Neutrophil (primary cell): ENCODE results near the gene SLC25A29.
"Not testable (repeated sequence)": the region's sequence is repeated elsewhere in the genome, so short reads cannot be mapped to it uniquely, and the experiment has no call there.

Source experiments
- H3K27ac ChIP-seq: fragments of 200-600 bp; sonication (generic); 2 replicates; pipeline ENCODE4 v1.5.1; 2016; ENCODE audit warnings: mild to moderate bottlenecking, moderate library complexity
- H3K27me3 ChIP-seq: fragments of 200-600 bp; sonication (generic); 2 replicates; pipeline ENCODE4 v1.6.0; 2016; ENCODE audit warnings: mild to moderate bottlenecking
- H3K36me3 ChIP-seq: fragments of 200-600 bp; sonication (generic); 2 replicates; pipeline ENCODE4 v1.5.1; 2017
- H3K4me1 ChIP-seq, 2 experiments: fragments of 200-600 bp in 1 of 2; sonication (generic) in 1 of 2; 1 replicate in 1 of 2; 2 replicates in 1 of 2; pipeline versions ENCODE4 v1.5.1 to v1.6.1; 2013 to 2016; ENCODE audit warnings: low read depth in 1 of 2, low read length in 1 of 2, mild to moderate bottlenecking in 1 of 2, moderate library complexity in 1 of 2; ENCODE audit not compliant: control insufficient read depth in 1 of 2, insufficient read depth in 1 of 2
- H3K4me3 ChIP-seq, 2 experiments: fragments of 200-600 bp in 1 of 2; sonication (generic) in 1 of 2; 1 replicate in 1 of 2; 2 replicates in 1 of 2; pipeline ENCODE4 v1.5.1; 2013 to 2016; ENCODE audit warnings: low read depth in 1 of 2, low read length in 1 of 2, mild to moderate bottlenecking in 1 of 2, moderate library complexity in 1 of 2
- H3K9me3 ChIP-seq: fragments of 200-600 bp; sonication (generic); 2 replicates; pipeline ENCODE4 v1.5.1; 2016
- CTCF ChIP-seq: fragments of 200-600 bp; sonication (generic); IDR thresholded peaks from 2 replicates; pipeline ENCODE4 v1.5.1; 2016; ENCODE audit warnings: antibody characterized with exemption

The SLC25A29 gene

GRCh38 chr14:100292301-100292775 is 13.9 kb downstream of the SLC25A29 start:
- Histone ChIP-seq H3K27ac (no peak overlapping the region), H3K4me1 (peaks cover 17 to 18% of the 10 kb centered on the region in 2 experiments), H3K36me3 (peaks cover 26% of the 10 kb centered on the region), H3K27me3 (no peaks in the 10 kb centered on the region), H3K4me3 (no peak overlapping the region), H3K9me3 (no peaks in the 10 kb centered on the region)
- TF ChIP-seq CTCF = no peak

GRCh38 chr14:100291305-100292075 is 14.8 kb downstream of the SLC25A29 start:
- Histone ChIP-seq H3K9me3 (no peaks in the 10 kb centered on the region), H3K36me3 (peaks cover 26% of the 10 kb centered on the region), H3K4me1 (peaks cover 8 to 10% of the 10 kb centered on the region in 2 experiments), H3K4me3 (no peak overlapping the region), H3K27ac (no peak overlapping the region), H3K27me3 (no peaks in the 10 kb centered on the region)
- no peak for TF ChIP-seq CTCF

- Histone ChIP-seq H3K36me3 (peaks cover 26% of the 10 kb centered on the region), H3K9me3 (no peaks in the 10 kb centered on the region), H3K4me3 (no peak overlapping the region), H3K27me3 (no peaks in the 10 kb centered on the region), H3K4me1 (peaks cover 5 to 7% of the 10 kb centered on the region in 2 experiments), H3K27ac (no peak overlapping the region)
- no peak for TF ChIP-seq CTCF
Observed at GRCh38 chr14:100290607-100291304, 15.5 kb downstream of the SLC25A29 start.

- Histone ChIP-seq H3K36me3 (peaks cover 26% of the 10 kb centered on the region), H3K4me1 (peaks cover 6 to 7% of the 10 kb centered on the region in 2 experiments), H3K4me3 (no peak overlapping the region), H3K27me3 (no peaks in the 10 kb centered on the region), H3K9me3 (no peaks in the 10 kb centered on the region), H3K27ac (no peak overlapping the region)
- TF ChIP-seq CTCF = no peak
Observed at GRCh38 chr14:100289916-100290606, 16.2 kb downstream of the SLC25A29 start.

GRCh38 chr14:100288382-100289185 is 17.7 kb downstream of the SLC25A29 start:
- no peaks in the 10 kb centered on the region for H3K9me3 ChIP-seq
- no peak overlapping the region for H3K4me3 ChIP-seq
- peaks cover 26% of the 10 kb centered on the region for H3K36me3 ChIP-seq
- TF ChIP-seq CTCF = no peak
- H3K27me3 ChIP-seq = no peaks in the 10 kb centered on the region
- peaks cover 12 to 13% of the 10 kb centered on the region in 2 experiments for H3K4me1 ChIP-seq
- H3K27ac ChIP-seq = no peak overlapping the region

GRCh38 chr14:100287998-100288295 is 18.3 kb downstream of the SLC25A29 start:
- not testable (repeated sequence) for H3K27ac ChIP-seq, H3K27me3 ChIP-seq, H3K4me3 ChIP-seq, H3K9me3 ChIP-seq
- Histone ChIP-seq H3K36me3 (peaks cover 26% of the 10 kb centered on the region), H3K4me1 (peaks cover 12 to 13% of the 10 kb centered on the region in 2 experiments)
